IgD-negative memory B cell (primary cell): ENCODE measurements around the gene NIPAL3. TPM values are rescaled to one million over a fixed set of nuclear protein-coding genes. Genes with fewer than 3 reads are reported as not detected.

Experiments
- H3K27ac Mint-ChIP-seq, 3 donors: one replicate each; pipeline ENCODE4 v1.8.0; 2020 to 2022; ENCODE audit warnings: mild to moderate bottlenecking in 3 of 3, mixed read lengths in 3 of 3, moderate library complexity in 1 of 3
- H3K27me3 Mint-ChIP-seq: one replicate; pipeline ENCODE4 v1.8.0; 2021; ENCODE audit warnings: mixed read lengths
- H3K36me3 Mint-ChIP-seq: one replicate; pipeline ENCODE4 v1.8.0; 2020; ENCODE audit warnings: mild to moderate bottlenecking, mixed read lengths
- H3K4me1 Mint-ChIP-seq, 3 donors: one replicate each; pipeline ENCODE4 v1.8.0; 2020 to 2022; ENCODE audit warnings: mixed read lengths in 3 of 3, mild to moderate bottlenecking in 1 of 3
- H3K4me3 Mint-ChIP-seq, 4 donors: one replicate each; pipeline ENCODE4 v1.8.0; 2020 to 2022; ENCODE audit warnings: mild to moderate bottlenecking in 4 of 4, mixed read lengths in 4 of 4, moderate library complexity in 3 of 4
- H3K9me3 Mint-ChIP-seq, 3 donors: one replicate each; pipeline ENCODE4 v1.8.0; 2020 to 2021; ENCODE audit warnings: mixed read lengths in 3 of 3, mild to moderate bottlenecking in 1 of 3
- polyA plus RNA-seq: library from polyadenylated mRNA; unstranded; fragments of 300-500 nt; fragmentation: Illumina TruSeq; gene quantifications from one replicate; pipeline ENCODE4 v1.2.3, GENCODE V29; 2021

NIPAL3 gene
- polyA plus RNA-seq, 1 donor from 2014 or later, result 36.3 TPM

DNA sequence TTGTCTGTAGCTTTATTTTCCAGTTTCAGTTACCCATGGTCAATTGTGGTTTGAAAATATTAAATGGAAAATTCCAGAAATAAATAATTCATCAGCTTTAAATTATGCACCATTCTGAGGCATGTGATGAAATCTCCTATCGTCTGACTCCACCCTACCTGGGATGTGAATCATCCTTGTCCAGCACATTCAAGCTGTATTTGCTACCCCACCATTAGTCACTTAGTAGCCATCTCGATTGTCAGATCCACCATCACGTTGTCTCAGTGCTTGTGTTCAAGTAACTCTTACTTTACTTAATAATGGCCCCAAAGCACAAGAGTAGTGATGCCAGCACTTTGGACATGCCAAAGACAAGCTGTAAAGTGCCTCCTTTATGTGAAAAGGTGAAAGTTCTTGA is 6.1 kb upstream of the NIPAL3 start:
- Mint-ChIP-seq H3K9me3 (peaks cover 0 to 5% (median 0%) of the 10 kb centered on the region in 3 donors), H3K27me3 (no peaks in the 10 kb centered on the region), H3K36me3 (peaks cover 2% of the 10 kb centered on the region), H3K4me1 (peaks cover 6 to 14% (median 7%) of the 10 kb centered on the region in 3 donors), H3K27ac (no peak overlapping the region), H3K4me3 (no peak overlapping the region)

DNA sequence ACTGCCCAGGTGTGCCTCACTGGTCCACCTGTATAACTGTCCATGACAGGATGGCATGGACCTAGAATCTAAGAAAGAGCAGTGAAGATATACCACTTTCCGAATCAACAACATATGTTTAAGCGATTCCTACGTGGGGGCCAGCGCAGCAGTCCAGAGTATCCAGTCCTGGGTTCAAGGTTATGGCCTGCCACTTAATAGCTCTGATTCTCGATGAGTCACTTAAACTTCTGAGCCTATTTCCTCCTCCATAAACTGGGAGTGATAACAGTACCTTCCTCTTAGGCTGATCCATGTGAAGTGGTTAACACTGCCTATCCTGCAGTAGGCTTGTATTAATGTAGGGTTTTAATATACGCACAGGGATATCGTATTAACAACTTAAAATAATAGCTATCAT is 4.9 kb upstream of the NIPAL3 start:
- H3K4me3 Mint-ChIP-seq, result peak overlapping the region in 1 of 4 donors; percentile 46
- H3K4me1 Mint-ChIP-seq, result peaks cover 12 to 21% (median 18%) of the 10 kb centered on the region in 3 donors
- peaks cover 0 to 5% (median 0%) of the 10 kb centered on the region in 3 donors for H3K9me3 Mint-ChIP-seq
- H3K27ac Mint-ChIP-seq, result no peak overlapping the region
- H3K36me3 Mint-ChIP-seq, result no peaks in the 10 kb centered on the region
- H3K27me3 Mint-ChIP-seq, result no peaks in the 10 kb centered on the region

DNA sequence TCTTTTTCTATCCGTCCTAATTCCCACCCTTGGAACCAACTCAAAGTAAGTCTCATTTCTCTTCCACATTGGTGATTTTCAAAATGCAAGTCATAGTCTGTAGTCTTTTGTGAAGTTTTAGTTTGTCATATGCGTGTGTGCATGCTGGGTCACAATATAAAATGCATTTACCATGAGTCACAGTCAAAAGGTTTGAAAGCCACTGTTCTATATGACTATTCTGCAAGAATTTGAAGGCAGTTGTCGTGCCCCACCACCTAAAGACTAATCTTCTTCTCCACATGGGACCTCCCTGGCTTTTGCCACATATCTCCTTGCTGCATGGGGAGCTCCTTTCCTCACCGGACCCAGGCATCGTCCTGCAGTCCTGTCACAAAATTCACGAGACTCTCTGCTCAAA is 3.6 kb upstream of the NIPAL3 start:
- H3K9me3 Mint-ChIP-seq, result peaks cover 0 to 5% (median 0%) of the 10 kb centered on the region in 3 donors
- H3K4me1 Mint-ChIP-seq, result peaks cover 20 to 28% (median 24%) of the 10 kb centered on the region in 3 donors
- no peaks in the 10 kb centered on the region for H3K36me3 Mint-ChIP-seq
- H3K4me3 Mint-ChIP-seq, result peak overlapping the region in 2 of 4 donors; percentile 65 to 93
- H3K27ac Mint-ChIP-seq, result no peak overlapping the region
- H3K27me3 Mint-ChIP-seq, result no peaks in the 10 kb centered on the region

DNA sequence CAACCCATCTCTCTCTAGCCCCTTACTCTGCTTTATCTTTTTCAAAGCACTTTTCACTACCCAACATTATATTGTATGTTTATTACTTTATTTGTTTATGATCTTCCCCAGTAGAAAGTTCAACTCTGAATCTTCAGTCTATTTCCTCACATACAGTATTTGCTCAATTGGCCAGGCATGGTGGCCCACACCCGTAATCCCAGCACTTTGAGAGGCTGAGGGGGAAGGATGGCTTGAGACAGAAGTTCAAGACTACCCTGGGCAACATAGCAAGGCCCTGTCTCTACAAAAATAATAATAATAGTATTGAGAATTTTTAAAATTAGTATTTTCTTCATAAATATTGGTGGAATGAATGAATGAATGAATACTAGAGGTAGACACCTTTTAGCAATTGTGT is 3.2 kb upstream of the NIPAL3 start:
- Mint-ChIP-seq H3K27me3 (no peaks in the 10 kb centered on the region), H3K4me3 (peak overlapping the region in 2 of 4 donors; percentile 92 to 93), H3K4me1 (peaks cover 24 to 31% (median 29%) of the 10 kb centered on the region in 3 donors), H3K27ac (no peak overlapping the region), H3K36me3 (no peaks in the 10 kb centered on the region), H3K9me3 (peaks cover 0 to 5% (median 0%) of the 10 kb centered on the region in 3 donors)

DNA sequence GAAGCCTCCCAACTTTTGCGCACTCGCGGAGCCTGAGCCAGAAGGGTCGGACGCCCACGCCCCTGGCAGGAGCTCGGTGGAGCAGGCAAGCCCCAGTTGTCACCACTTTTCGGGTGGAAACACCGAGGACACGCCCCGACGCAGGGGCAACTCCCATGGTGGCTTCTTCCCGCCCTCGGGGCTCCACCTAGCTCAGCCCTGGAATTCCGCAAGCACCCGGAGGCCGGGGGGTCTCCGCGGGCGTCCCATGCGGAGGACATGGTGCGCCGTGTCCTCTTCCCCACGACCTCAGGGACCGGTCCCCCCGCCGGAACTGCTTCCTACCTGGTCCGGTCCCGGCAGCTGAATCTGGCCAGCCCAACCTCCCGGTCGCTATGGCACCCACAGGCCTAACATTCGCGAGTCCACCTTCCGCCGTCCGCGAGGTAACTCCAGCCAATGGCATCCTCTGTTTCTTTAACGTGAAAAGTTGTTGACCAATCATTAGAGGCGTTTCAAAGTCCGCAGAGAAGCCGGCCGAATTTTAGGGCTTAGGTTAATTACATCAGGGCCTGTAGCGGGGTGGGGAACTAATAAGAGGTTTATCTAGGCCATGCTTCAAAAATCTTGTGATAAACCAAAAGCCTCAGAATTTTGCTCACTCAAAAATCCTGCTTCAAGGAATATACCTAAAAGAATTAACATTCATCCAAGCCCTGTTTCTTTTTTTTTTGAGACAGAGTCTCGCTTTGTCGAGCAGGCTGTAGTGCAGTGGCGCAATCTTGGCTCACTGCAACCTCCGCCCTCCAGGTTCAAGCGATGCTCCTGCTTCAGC is 2.0 kb upstream of the NIPAL3 start, which contains the start of gene STPG1:
TSS of gene STPG1 (minus strand) at position 433 of the 814 bp plus-strand sequence. CDS start 12,394 bp downstream, outside the sequence.
- Mint-ChIP-seq H3K9me3 (no peaks in the 10 kb centered on the region), H3K4me1 (peaks cover 28 to 35% (median 33%) of the 10 kb centered on the region in 3 donors), H3K36me3 (no peaks in the 10 kb centered on the region), H3K27ac (peak within 1 kb of the TSS; percentile 78 to 97 (median 80)), H3K4me3 (peak within 1 kb of the TSS; percentile 92 to 98 (median 95)), H3K27me3 (no peaks in the 10 kb centered on the region)

DNA sequence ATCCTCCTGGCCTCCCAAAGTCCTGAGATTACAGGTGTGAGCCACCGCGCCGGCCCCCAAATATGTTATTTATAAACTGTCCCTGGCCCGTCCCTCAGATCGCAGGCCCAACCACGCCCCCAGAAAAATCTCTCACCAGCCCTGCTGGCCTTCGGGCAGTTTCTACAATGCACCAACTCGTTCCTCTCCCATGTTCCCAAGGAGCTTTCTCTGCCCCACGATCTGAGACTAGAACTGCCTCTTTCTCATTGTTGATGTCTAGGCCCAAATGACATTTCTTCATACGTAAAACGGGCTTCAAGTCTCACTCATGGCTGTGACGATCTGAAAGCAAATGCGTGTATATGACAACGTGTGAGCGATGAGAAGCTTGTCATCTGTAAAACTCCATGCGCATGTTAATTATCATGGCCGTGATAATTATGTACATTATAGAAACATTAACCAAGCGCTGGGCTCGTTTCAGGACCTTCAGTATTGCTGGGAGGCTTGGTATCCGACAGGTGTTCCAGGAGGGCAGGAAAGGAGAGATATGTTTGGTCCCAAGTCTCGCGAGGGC is 748 bp upstream of the NIPAL3 start:
- H3K27ac Mint-ChIP-seq, result peak overlapping the region; percentile 22 to 94 (median 93)
- H3K36me3 Mint-ChIP-seq, result peaks cover 4% of the 10 kb centered on the region
- no peaks in the 10 kb centered on the region for H3K9me3 Mint-ChIP-seq
- H3K4me3 Mint-ChIP-seq, result peak overlapping the region; percentile 91 to 99 (median 97)
- H3K27me3 Mint-ChIP-seq, result no peaks in the 10 kb centered on the region
- peaks cover 33 to 37% (median 33%) of the 10 kb centered on the region in 3 donors for H3K4me1 Mint-ChIP-seq

DNA sequence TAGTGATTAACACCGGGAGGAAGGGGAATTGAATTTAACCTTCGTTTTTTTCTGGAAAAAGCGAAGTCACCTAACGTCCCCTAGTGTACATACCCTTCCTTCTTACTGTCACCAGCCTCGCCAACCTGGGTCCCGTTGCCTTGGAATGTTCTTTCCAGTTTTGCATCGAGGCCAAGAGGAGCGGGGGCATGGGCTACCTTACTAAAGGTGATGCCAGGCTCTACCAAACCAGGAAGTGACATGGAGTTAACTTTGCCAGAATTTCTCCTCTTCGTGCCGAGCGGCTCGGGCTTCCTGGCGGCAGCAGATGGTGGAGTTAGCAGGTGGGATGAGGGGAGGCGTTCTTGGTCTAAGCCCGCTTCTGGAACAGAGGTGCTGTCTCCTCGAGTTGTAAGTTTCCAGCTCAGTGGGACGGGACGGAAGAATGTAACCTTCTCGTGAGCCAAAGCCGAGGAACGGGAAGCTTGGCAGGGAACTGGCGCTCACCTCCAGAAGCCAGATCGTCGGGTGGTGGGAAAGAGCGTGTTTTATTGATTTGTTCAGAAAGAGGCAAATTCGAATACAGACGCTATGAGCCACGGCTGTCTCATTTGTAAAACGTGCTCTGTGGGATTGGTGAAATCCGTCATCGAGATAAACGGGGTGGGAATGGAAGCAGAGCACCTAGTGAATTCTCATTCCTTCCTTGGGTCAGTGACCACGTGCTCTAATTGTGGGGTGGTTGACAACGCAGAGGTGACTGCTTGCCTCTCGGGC is 486 bp downstream of the NIPAL3 start:
- Mint-ChIP-seq H3K9me3 (no peaks in the 10 kb centered on the region), H3K27me3 (no peaks in the 10 kb centered on the region), H3K4me3 (peak overlapping the region; percentile 91 to 99 (median 97)), H3K27ac (peak overlapping the region; percentile 22 to 94 (median 93)), H3K36me3 (peaks cover 4% of the 10 kb centered on the region), H3K4me1 (peaks cover 33 to 37% (median 33%) of the 10 kb centered on the region in 3 donors)

DNA sequence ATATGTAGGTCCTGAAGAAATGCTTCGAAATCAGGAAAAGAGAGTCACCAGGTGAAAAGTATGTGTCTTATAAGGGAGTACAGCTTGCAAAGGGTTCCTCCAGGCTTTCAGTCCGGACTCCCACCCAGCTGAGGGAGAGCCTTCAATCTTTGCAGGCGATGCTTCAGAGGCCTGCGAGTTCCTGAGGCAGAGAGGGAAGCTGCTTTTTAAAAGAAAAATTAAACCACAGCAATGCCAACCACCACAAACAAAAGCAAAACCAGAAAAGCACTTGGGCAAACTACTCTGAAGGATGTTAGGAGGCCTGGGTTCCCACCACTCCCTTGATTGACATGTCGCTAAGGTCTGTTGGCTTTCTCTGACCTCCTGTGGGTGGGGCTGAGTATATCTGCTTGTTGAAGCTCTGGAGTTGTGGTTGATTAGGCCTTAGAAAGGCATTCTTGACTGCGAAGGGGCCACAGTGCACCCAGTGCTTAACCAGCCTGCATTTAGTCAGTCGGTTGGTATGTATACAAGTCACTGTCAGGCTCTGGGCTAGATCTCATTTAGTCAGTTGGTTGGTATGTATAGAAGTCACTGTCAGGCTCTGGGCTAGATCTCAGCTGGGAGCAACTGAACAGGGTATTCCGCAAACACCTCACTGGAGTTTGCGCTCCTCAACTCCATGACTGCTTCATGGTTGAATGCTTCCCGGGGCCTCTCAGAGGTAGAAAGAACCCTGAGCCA is 1.2 kb downstream of the NIPAL3 start:
- peaks cover 33 to 39% (median 36%) of the 10 kb centered on the region in 3 donors for H3K4me1 Mint-ChIP-seq
- peak overlapping the region in 2 of 3 donors; percentile 22 to 94 for H3K27ac Mint-ChIP-seq

DNA sequence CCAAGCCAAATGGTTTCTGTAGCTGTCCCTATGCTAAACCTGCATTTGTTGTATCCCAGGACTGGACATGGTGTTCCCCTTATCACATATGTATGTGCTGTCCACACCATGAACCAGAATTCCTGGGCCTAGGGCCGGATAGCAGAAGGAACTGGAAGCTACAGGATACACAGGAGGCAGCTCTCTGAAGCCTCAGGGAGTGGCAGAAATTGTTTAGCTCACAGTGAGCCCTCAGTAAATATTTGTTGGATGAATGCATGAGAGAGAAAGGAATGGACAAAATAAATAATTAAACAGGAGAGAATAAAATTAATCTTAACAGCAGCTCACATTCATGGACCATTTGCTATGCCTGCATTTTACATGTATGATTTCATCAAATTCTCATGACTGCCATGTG is 2.1 kb downstream of the NIPAL3 start:
- no peaks in the 10 kb centered on the region for H3K9me3 Mint-ChIP-seq
- H3K27me3 Mint-ChIP-seq, result no peaks in the 10 kb centered on the region
- peak overlapping the region in 2 of 4 donors; percentile 91 to 96 for H3K4me3 Mint-ChIP-seq
- peak overlapping the region in 1 of 3 donors; percentile 54 for H3K27ac Mint-ChIP-seq
- H3K4me1 Mint-ChIP-seq, result peaks cover 30 to 35% (median 33%) of the 10 kb centered on the region in 3 donors
- H3K36me3 Mint-ChIP-seq, result peaks cover 4% of the 10 kb centered on the region

More for the DNA sequence above, 1.2 kb downstream of the NIPAL3 start:
- Mint-ChIP-seq H3K4me3 (peak overlapping the region; percentile 91 to 99 (median 97)), H3K9me3 (no peaks in the 10 kb centered on the region), H3K36me3 (peaks cover 4% of the 10 kb centered on the region), H3K27me3 (no peaks in the 10 kb centered on the region)

DNA sequence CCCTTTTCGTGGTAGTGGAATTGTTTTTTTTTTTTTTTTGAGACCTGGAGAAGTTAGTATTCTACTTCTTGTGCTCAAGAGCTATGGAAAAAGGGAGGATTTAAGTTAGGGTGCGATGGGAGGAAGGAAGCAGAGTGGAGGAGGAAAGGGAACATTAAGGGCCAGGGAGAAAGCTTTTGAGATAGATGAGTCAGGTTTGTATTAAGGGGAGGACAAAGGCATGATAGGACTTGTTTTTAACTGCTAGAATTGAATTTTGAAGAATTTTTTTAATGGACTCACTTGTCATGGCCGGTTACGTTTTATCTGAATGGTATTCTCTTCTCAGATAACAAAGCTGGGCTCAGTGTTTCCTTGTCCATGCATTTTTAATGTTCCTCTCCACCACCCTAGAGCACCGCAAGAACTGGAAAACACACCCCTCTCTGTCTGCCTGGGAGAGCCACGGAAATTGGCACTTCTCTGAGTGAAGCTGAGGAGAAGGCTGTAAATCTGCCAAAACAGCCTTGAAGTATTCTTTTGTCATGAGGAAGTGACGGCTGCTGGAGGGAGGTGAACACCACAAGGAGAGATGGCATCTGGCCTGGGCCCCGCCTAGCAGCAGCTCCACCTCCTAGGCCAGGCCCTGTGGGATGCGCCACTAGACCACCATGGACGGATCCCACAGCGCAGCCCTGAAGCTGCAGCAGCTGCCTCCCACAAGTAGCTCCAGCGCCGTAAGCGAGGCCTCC is 3.5 kb downstream of the NIPAL3 start:
- Mint-ChIP-seq H3K4me1 (peaks cover 26 to 33% (median 28%) of the 10 kb centered on the region in 3 donors), H3K27ac (peak overlapping the region in 2 of 3 donors; percentile 10 to 46), H3K36me3 (peaks cover 11% of the 10 kb centered on the region), H3K4me3 (peak overlapping the region in 2 of 4 donors; percentile 34 to 56), H3K9me3 (no peaks in the 10 kb centered on the region), H3K27me3 (no peaks in the 10 kb centered on the region)

DNA sequence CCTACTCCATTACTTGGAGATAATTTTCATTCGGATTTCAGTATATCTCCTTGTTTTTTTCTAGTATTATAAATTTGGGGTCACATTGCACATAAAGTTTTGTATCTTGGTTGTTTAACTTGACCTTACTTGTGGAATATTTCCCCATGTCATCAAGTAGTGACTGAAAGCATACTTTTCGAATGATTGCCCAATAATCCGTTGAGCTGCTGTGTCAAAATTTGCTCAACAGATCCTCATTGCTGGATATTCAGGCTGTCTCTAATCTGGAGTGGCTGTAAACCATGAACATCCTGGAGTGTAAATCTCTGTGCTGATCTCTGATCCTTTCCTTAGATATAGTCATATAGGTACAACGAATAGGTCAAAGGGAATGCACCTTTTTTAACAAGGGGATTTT is 4.9 kb downstream of the NIPAL3 start:
- H3K36me3 Mint-ChIP-seq, result peaks cover 18% of the 10 kb centered on the region
- H3K9me3 Mint-ChIP-seq, result no peaks in the 10 kb centered on the region
- H3K4me1 Mint-ChIP-seq, result peaks cover 17 to 35% (median 20%) of the 10 kb centered on the region in 3 donors
- H3K27ac Mint-ChIP-seq, result no peak overlapping the region
- no peak overlapping the region for H3K4me3 Mint-ChIP-seq
- H3K27me3 Mint-ChIP-seq, result no peaks in the 10 kb centered on the region

DNA sequence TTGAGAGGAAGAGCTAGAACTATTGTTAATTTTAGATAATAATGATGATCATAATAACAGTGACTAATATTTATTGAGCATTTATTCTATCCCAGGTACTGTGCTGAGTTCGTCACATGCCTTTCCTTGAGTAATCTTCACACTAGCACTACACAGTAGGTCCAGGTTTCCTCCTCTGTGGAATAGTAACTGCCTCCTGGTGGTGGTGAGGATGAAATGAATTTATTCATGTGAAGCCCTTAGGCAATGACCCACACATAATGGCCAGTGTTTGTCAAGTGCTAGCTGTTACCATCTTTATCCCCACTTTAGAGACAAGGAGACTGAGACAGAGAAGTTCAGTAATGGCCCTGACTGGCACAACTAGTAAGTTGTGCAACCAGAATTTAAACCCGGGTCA is 5.9 kb downstream of the NIPAL3 start:
- no peak overlapping the region for H3K27ac Mint-ChIP-seq
- peaks cover 13 to 33% (median 18%) of the 10 kb centered on the region in 3 donors for H3K4me1 Mint-ChIP-seq
- no peaks in the 10 kb centered on the region for H3K27me3 Mint-ChIP-seq
- H3K4me3 Mint-ChIP-seq, result no peak overlapping the region
- H3K36me3 Mint-ChIP-seq, result peaks cover 20% of the 10 kb centered on the region
- H3K9me3 Mint-ChIP-seq, result no peaks in the 10 kb centered on the region

DNA sequence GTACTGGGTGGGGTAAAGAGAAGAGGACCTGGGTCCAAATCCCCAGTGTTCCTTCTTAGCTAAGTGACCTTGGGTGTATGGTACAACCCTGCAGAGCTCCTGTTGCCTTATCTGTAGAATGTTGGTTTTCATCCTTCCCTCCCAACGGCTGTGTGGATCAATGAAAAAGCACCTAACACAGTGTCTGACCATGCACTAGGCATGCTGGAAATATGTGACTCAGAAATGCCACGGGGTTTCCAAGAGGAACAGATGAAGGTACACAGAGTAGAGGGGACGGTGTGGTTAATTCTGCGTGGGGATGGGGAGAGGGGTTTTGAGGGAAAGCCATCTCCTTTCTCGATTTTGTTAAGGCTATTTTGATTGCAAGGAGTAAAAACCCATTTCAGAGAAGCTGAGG is 8.6 kb downstream of the NIPAL3 start:
- Mint-ChIP-seq H3K4me3 (no peak overlapping the region), H3K36me3 (peaks cover 18% of the 10 kb centered on the region), H3K4me1 (peaks cover 0 to 20% (median 7%) of the 10 kb centered on the region in 3 donors), H3K9me3 (no peaks in the 10 kb centered on the region), H3K27ac (peak overlapping the region in 1 of 3 donors; percentile 32), H3K27me3 (no peaks in the 10 kb centered on the region)

DNA sequence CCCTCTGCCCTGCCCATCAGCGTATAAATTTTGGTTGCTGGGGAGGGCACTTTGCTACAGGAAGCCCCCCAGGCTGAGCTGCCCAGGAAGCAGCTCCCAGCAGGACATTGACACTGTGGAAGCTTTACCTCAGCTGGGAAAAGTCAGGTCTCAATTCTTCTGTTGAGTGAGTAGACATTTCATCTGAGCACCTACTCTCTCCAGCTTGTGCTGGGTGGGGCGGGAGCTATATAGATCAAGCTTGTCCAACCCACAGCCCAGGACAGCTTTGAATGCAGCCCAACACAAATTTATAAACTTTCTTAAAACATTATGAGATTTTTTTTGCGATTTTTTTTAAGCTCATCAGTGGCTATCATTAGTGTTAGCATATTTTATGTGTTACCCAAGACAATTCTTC is 9.4 kb downstream of the NIPAL3 start:
- no peaks in the 10 kb centered on the region for H3K9me3 Mint-ChIP-seq
- H3K4me3 Mint-ChIP-seq, result no peak overlapping the region
- H3K4me1 Mint-ChIP-seq, result peaks cover 0 to 23% (median 9%) of the 10 kb centered on the region in 3 donors
- no peak overlapping the region for H3K27ac Mint-ChIP-seq
- peaks cover 16% of the 10 kb centered on the region for H3K36me3 Mint-ChIP-seq
- H3K27me3 Mint-ChIP-seq, result no peaks in the 10 kb centered on the region
